Head of caudate nucleus (tissue), 42 donors: ENCODE data around the gene CARNS1.
A peak's percentile ranks its signal among the peaks of the same experiment; 100 is the strongest.

Experiments used
- DNase-seq, 42 donors: peaks; one replicate each; pipeline versions ENCODE4 v3.0.0 to v3.0.0-alpha.2; 2020 to 2021; ENCODE audit warnings: mixed read lengths in 7 of 42
- intact Hi-C: fragments of 100-400 bp; cut with DNase I; formaldehyde crosslinking; loops from one replicate; pipeline ENCODE4 v1.15.0; 2022

Gene CARNS1, protein sequence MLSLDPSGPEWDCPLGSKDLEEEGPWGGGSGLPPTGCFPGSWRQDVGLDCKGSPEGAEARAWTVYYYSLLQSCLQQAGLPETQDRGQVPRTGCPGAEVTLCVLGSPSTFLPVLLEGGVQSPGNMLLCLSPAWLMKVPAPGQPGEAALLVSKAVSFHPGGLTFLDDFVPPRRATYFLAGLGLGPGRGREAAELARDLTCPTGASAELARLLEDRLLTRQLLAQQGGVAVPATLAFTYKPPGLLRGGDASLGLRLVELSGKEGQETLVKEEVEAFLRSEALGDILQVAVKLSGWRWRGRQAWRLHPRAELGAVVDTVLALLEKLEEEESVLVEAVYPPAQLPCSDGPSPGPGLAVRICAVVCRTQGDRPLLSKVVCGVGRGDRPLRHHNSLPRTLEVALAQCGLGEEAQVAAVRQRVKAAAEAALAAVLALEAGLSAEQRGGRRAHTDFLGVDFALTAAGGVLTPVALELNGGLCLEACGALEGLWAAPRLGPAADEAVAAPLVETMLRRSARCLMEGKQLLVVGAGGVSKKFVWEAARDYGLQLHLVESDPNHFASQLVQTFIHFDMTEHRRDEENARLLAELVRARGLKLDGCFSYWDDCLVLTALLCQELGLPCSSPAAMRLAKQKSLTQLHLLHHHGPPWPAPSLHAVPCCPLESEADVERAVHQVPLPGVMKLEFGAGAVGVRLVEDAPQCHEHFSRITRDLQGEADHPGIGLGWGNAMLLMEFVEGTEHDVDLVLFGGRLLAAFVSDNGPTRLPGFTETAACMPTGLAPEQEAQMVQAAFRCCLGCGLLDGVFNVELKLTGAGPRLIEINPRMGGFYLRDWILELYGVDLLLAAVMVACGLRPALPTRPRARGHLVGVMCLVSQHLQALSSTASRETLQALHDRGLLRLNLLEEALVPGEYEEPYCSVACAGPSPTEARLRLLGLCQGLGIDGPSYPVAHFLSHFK

DNA sequence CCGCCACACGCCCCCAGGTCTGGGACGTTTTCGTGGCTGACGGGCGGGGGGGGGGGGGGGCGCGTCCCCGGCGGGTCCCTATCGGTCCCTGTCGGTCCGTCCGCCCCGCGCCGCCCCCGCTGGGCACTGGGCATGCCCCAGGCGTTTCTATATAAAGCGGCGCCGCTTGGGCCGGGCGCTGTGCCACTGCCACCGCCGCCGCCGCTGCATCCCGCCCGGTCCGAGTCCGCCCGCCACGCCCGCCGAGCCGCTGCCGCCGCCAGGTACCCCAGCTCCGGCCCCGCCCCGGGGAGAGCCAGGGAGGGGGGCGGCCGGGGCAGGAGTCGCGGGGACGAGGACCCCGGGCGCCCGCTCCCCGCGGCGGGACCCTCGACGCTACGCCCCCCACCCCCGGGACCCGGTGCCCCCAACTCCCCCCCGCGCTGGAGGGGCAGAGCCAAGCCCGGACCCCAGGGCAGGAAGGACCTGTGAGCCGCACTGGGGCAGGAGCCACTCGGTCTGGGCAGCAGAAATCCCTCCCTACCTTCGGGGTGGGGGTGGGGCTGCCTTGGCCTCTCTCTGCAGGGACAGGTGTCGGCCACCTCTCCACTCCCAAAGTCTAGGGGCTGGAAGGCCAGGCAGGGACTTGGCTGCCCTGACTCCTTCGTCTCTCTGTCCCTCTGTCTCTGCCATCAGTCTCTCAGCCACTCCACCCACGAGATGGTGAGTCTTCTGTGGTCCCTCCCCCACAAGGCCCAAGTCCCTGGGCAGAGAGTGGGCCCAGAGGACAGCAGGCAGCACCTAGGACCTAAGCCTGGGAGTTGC lies at the start of gene CARNS1:
CARNS1 (plus strand) TSS at position 178 of the 804 bp plus-strand sequence; CDS start at position 700, 522 bp downstream.
- peak in 35 of 42 donors; percentile 55 to 91 (median 76) for DNase-seq
- intact Hi-C loops = no loop called here

DNA sequence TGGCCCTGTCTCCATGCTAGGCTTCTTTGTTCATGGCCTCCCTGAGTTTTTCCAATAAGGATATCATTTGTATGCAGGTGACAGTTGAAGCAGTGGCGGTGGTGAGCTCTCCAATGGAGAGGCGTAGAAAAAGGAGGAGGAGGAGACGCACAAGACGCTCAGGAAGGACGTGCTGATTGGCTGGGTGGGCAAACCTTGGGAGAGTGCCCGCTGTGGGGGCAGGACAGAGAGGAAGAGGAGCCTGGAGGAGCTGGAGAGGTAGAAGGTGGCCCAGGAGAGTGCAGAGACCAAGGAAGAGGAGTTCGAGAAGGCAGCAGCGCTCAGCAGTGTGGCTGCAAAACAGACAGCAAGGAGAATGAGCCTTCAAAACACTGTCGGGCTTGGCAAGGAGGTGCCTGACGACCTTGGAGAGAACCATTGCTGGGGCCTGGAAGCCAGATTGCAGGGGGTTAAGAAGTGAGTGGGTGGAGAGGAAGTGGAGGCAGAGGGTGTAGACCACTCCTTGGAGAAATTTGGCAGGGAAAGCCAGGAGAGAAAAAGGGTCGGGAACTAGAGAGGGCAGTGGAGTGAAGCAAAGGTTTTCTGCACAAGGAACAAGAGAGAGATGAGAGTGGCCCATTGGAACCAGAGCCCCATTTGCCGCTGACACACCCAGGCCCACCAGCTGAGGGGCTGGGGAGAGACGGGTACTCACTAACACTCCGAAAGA lies 49.6 kb upstream of the CARNS1 start:
- peak in 8 of 42 donors; percentile 24 to 56 (median 43) for DNase-seq
- intact Hi-C loops = no loop called here

DNA sequence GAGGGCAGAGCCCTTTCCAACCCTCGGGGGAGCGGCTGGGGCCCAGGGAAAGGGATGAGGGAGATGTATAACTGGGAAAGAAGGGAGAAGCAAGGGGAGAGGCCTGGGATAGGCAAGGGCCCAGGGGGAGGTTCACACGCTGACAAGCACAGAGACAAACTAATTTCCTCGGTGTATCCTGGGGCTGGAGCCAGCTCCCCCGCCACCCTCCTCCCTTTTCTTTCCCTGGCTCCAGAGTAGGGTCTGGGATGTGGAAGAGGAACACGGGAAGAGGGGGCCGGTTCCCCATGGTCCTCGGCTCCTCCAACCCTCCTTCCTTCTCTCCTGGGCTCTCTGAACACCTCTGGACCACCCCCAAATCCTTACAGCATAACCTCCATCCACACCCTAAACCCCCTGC lies 48.9 kb upstream of the CARNS1 start:
- DNase-seq = no peak
- intact Hi-C loops = no loop called here

DNA sequence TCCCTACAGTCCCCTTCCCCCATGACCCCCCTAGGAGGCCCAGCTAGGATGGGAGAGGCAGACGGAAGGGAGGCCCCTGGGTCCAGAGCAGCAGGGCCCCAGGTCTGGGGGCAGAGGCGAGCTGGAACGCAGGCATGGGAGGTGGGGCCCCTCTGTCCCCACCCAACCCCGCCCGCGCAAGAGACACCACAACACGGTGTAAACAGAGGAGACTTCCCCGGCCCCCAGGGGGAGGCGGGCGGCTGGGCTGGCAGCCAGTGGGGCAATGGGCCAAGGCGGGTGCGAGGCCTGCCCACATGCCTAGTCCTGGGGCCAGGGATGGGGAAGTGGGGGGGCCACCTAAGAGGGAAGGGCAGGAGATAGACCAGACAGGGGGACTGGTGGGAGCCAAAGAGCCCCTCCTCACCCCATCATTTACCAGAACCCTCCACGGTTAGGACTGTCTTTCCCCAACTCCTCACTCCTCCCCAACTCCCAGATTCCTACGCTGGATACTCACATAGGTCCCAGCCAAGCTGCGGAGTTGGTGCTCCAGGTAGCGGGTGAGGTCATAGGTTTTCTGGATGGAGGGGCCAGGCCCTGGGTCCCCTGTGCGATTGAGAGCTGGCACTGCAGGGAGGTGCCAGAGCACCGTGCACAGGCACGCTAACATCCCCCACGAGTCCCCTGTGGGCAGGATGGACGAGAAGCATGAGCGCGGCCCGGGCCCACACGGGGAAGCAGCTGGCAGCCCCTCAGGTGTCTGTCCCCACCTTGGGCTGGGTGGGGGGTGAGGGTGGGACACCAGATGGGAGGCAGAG lies 48.3 kb upstream of the CARNS1 start:
- no peak for DNase-seq
- intact Hi-C loops = no loop called here

DNA sequence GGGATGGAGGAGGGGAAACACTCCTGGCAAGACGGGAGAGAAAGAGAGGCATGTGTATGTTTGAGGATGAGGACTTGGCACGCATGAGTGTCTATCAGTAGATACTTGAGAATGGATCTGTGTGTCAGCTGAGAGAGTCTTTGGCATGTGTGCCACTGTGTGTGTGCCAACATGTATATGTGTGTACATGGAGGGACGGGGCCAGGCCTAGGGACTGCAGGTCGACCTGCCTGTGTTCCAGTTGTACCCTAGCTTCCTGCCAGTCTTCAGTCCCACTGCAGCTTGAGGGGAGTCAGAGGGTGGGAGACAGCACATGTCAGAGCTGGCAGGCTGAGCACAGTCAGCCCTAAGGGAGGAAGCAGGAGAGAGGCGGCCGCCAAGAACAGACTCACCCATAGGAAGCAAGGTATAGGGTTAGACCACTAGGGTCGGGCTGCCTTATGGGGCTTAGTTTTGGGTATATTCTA lies 47.7 kb upstream of the CARNS1 start:
- intact Hi-C loops = no loop called here
- DNase-seq = no peak

DNA sequence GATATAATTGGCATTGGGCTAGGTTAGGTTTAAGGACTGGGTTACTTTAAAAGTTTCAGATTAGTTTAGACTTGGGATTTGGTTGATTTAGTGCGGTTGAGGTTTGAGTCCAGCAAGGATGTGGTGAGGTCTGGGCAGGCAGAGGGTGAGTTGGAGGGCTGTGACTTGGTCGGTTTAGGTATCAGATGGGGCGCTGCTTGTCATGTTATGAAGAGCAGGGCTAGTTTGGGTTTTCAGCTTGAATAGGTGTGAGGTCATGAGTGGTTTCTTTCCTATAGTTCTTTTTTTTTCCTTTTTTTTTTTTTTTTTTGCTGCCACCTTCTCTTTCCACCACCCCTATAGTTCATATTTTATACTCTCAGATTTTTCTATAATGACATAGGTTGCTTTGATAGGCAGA lies 46.9 kb upstream of the CARNS1 start:
- intact Hi-C loops = no loop called here
- no peak for DNase-seq

DNA sequence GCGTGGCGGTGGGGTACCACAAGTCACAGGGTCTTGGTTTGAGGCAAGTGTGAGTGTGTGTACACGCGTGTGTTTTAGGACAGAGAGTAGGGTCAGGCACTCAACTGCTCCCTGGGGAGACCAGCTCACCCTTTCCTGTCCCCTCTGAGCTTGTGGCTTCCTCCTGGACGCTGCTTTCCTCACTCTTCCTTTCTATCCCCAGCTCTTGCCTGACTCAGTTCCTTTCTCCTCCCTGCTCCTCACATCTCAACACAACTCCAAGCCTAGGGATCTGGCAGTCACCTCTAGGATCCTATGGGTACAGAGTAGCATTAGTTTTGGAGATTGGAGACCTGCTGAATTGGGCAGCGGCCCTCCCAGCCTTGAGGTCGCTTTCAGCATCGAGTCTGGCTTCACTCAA lies 46.2 kb upstream of the CARNS1 start:
- DNase-seq = no peak
- intact Hi-C loops = no loop called here

DNA sequence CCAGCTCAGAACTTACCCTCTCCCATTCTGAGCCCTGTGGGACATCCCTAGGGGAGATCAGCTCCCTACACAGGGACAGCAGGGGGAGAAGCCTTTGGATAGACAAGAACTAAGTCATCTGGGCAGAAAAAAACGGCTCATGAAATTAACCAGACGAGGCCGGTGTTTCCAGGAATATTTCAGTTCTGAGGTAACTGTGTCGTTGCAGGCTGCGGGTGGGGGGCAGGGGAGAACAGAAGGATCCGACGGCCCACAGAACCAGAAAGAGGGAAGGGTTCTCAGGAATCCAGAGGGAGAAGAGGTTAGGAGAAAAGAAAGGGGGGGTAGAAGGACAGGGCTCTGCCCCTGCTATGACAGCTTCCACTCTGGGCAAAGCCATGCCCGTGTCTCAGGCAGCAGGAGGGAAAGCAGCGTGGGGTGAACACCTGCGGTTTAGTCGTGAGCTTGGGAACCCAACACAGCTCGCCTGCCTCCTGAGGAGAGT lies 45.6 kb upstream of the CARNS1 start:
- no peak for DNase-seq
- intact Hi-C loops = loop anchor here (10.0 kb wide), 1 partner anchor 105 kb away; the partner anchor contains the start of gene GRK2

DNA sequence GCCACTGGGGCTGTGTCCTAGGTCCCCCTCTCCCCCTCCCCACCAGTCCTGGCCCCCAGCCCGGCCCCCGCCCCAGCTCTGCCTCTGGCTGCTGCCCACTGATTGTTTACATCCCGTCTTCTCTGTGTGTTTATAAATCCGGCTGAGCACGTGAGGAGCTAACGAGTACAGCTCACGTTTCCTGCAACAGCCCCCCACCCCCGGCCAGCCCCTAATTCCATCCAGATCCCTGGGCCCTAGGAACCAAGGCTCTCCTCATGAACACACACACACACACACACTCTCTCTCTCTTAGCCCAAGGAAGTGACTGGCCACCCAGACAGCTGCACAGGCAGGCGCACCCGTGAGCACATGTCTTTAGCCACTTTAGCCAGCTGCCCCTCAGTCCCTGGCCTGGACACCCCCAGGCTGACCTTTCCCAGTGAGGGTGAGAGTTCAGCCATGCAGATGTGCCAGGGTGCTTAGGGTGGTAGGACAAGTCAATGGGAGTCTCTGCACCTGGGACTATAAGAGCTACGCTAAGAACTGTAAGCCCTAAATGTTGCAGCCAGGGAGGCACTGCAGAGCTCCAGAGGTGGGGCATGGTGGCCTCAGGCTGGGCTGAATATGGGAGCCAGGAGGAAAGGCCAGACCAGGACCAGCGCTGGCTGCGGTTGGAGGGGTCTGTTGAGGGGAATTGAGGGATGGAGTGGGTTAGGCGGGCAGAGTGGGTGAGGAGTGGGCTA lies 45.0 kb upstream of the CARNS1 start:
- intact Hi-C loops = loop anchor here (10.0 kb wide), 1 partner anchor 106 kb away; the partner anchor contains the start of gene GRK2
- no peak for DNase-seq

DNA sequence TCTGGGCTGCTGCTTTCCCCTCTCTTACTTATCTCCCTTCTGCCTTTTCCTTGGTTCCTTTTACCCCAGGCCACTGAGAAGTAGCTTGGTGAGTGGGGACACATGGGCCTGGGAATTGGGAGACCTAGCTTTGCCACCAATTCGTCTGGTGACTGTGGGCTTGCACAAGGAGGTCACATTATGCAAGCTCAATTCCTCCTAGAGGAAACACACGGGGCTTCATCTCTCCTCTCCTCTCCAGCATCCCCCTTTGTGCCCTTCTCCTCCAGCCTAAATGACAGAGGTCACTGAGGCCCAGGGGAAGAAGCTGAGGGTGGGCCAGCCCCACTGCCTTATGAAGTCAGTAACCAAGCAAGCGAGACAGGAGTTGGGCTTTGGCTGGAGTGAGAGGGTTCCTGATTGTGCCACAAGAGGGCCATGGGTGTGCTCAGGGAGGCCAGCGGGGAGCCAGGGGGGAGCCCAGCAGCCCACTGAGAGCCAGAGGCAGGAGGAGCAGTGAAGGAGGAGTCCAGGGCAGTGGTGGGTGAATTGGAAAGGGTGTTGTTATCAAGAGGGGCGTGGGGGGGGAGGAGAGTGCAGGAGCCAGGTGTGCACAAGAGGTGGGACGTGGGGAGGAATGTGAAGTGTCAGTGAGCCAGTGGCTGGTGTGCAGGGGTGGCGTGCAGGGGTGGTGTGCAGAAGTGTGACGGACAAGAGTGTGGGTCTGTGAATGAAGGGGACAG lies 44.1 kb upstream of the CARNS1 start:
- intact Hi-C loops = loop anchor here (10.0 kb wide), 1 partner anchor 107 kb away; the partner anchor contains the start of gene GRK2
- no peak for DNase-seq

DNA sequence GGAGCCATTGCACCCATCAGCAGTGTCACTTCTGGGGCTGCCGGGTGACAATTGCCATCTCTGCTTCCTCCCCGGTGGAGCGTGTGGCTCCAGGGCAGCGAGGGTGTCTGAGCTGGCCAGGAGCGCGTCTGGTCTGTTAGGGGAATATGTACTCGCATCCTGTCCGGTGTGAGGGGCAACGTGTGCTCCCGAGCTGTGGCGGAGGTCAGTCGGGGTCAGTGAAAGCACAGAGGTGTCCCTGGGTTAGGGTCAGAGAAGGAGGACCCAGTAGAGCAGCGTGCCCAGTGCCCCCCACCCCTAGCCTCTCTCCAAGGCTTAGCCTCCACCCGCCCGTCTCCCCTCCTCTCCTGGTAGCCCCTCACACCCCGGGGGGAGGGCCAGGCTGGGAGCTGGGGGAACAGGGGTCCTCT lies 43.6 kb upstream of the CARNS1 start:
- no peak for DNase-seq
- intact Hi-C loops = loop anchor here (10.0 kb wide), 1 partner anchor 107 kb away; the partner anchor contains the start of gene GRK2

DNA sequence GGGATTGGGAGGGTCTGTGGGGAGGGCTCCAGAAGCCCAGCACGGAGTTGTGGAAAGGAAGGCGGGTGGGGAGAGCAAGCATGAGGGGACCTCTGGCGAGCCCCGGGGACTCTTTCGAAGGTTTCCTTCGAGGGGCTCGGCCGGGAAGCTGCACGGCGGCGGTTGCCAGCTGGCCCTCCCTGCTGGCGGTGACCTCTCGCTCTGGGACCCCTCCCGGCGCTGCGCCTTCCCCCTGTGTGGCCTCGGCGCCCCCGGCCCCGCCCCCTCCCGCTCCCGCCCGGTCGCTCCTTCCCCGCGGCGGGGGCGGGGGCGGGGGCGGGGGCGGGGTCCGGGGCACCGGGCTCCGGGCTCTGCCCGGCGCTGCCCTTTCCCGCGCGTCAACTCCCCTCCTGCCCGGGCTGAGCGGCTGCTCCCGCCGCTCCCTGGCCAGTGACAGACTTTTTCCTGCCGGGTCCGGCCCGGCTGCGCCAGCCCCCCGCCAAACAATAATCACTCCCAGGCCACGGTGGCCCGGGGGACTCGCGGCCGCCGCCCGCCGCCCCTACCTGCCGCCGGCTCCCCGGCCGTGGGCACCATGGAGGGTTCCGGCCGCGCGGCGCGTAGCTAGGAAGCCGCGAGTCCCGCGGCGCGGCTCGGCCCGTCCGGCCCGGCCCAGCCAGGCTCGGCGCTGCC lies 43.0 kb upstream of the CARNS1 start:
- DNase-seq = no peak
- intact Hi-C loops = loop anchor here (10.0 kb wide), 1 partner anchor 108 kb away; the partner anchor contains the start of gene GRK2

DNA sequence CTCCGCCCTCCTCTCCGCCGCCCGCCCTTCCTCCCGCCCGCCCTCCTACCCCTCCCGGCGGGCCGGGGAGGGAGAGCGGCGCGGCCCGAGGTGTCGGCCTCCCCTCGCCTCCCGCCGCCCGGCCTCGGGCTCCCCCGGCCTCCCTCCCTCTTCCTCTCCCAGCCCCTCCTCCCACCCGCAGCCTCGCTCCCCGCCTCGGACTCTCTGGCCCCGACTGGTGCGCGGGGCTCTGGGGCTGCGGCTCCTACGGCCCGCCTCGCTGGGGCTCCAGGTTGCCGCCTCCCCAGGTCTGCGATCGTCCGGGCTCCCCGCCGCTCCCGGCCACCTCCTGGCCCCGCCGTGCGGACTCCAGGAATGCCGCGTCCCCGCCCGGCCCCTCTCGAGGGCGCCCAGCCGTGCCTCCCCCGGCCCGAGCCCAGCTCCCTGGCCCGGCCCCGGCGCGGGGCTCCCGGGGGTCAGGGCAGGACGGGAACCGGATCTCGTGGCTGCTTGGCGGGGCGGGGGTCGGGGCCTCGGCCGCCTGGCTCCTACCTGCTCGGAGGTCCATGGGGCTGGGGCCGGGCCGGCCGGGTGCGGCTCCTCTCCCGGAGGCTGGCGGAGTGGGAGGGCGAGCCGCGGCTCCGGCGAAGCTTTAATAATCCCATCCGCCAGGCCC lies 42.4 kb upstream of the CARNS1 start, which contains the start of gene CLCF1:
CLCF1 (minus strand) TSS at position 606 of the 655 bp plus-strand sequence; CDS start at position 547, 59 bp downstream.
- peak in 12 of 42 donors; percentile 24 to 77 (median 51) for DNase-seq
- intact Hi-C loops = loop anchor here (10.0 kb wide), 1 partner anchor 108 kb away; the partner anchor contains the start of gene GRK2
